ENCODE measurements around the gene MED10.

Gene MED10

GRCh38 chr5:6348476-6349000 lies 29.8 kb downstream of the MED10 start:
- DNase-seq (ENCODE audit: low read depth): no peak

GRCh38 chr5:6347673-6348072 lies 30.7 kb downstream of the MED10 start:
- no peak for DNase-seq (ENCODE audit: low read depth)

- DNase-seq (ENCODE audit: low read depth): no peak
These were observed 31.2 kb downstream of the MED10 start for GRCh38 chr5:6347165-6347564.

DNA sequence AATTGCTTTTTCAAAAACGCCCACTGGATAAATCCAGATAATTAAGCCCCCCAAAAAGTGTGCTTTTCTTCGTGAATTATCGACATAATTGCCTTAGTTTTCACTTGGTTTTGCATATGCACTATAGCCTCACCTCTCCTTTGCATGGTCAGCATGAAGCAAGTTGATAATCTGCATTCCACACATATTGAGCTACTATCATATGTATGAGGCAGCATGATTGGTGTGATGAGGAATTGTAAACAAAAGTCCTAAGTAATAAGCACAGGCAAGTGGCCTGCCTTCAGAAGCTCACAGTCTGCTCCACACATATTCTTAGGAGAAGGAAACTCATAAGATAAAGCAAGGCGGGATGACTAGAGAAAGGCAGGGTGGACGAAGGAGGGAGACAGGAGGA lies 33.8 kb downstream of the MED10 start:
- DNase-seq (ENCODE audit: low read depth): no peak

DNA sequence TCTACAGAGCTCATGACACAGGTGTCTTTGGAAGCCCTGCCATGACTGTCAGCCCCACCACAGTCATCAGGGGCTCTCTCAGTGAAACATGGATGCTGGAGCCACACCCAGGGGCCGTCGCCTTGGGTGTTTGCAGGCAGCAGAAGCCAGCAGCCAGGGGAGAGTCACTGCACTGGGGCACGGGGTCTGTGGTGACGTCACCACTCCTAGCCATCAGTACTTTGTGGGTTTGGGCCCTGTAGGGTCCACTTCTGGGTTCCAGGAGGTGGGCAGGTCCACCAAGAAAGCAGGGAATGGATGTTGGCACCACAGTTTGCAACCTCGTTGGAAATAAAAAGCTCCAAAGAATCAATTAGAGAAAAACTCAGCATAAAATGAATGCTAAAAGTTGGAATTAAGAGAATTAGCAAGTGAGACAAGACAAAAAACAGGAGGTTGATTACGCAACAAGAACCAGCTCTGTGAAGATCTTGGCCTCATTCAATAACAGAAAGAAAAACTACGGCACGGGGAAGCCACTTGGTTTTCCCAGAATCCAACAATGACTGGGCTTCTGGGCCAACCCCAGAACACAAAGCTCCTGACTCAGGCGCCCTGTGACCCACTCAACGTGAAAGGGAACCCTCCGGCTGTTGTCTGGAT lies 34.3 kb downstream of the MED10 start:
- no peak for DNase-seq (ENCODE audit: low read depth)

DNA sequence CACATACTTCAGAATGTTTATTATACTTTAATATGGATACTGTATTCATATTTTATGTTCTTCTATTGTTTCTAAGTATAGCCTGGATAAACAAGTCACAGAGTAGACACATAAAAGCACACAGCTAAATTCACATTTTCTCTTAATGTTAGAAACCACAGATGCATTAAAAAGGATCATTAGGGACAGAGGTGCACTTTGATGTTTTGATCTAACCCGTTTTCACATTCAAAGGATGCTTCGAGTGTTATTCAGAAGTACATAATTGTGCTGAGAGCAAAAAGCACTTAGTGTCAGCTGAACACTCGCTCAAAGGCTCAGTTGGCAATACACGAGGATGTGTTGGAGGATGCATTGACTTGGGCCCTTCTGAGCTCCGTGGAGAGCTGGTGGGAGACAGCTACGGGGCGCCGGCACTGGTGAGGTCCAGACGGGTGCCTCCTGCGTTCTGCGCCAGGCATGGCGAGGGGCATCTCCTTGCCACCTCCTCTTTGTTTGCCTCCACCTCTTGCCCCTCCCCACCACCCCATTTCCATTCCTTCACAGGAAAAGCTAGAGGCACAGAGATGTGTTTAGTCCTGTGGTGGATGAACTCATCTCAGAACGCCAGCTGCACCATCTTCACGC lies 35.5 kb downstream of the MED10 start:
- DNase-seq (ENCODE audit: low read depth): no peak

DNA sequence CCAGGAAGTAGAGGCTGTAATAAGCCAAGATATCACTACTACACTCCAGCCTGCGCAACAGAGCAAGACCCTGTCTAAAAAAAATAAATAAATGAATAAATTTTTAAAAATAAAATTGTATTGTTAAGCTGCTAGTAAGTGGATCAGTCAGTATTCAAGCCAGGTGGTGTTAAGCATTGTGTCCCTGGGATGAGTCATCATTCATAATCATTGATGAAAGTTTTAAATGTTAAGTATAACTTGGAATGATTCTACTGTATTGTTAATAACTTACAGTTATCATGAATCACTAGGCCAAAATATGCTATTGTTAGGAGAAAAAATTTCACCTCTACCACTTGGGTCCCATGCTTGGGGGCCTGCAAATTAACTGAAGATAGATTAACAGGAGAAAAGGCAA lies 38.2 kb downstream of the MED10 start:
- no peak for DNase-seq (ENCODE audit: low read depth)

- DNase-seq (ENCODE audit: low read depth): no peak
These were observed 39.5 kb downstream of the MED10 start for GRCh38 chr5:6338871-6339270.

DNA sequence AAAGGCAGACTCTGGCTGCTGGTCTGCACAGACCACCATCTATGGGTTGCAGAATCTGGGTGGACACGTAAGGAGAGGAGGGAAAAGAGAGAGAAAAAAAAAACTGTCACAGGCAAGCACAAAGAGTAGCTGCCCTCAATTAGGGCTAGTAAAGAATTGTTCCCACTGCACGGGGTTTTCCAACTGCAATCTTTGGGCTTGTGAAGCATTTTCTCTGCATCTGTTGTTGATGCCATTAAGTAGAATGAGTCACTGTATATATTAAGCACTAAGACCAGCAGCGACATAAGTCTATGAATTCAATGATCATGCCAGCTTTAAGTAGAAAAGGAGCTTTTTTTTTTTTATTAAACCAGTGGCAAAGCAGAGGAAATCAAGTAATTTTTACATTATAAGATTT lies 40.2 kb downstream of the MED10 start:
- DNase-seq (ENCODE audit: low read depth): no peak

- DNase-seq (ENCODE audit: low read depth): no peak
These were observed 45.0 kb downstream of the MED10 start for GRCh38 chr5:6333182-6333905.

- DNase-seq (ENCODE audit: low read depth): no peak
These were observed 50.2 kb downstream of the MED10 start for GRCh38 chr5:6328173-6328572.

GRCh38 chr5:6326776-6327175 lies 51.6 kb downstream of the MED10 start:
- DNase-seq (ENCODE audit: low read depth): no peak

- DNase-seq (ENCODE audit: low read depth): no peak
These were observed 56.1 kb downstream of the MED10 start for GRCh38 chr5:6322163-6322713.
